Measurements from ENCODE around the gene BCAS3.
"Not testable (repeated sequence)": the region's sequence is repeated elsewhere in the genome, so short reads cannot be mapped to it uniquely, and the experiment has no call there.

Gene BCAS3

GRCh38 chr17:60934723-60935122, 257.1 kb downstream of the BCAS3 start:
- DNase-seq (ENCODE audit: low read depth): no peak

- not testable (repeated sequence) for DNase-seq (ENCODE audit: low read depth)
These were observed 258.3 kb downstream of the BCAS3 start for GRCh38 chr17:60935991-60936390.

- DNase-seq (ENCODE audit: low read depth): no peak
These were observed 261.7 kb downstream of the BCAS3 start for GRCh38 chr17:60939318-60939717.

- DNase-seq (ENCODE audit: low read depth): no peak
These were observed 263.4 kb downstream of the BCAS3 start for GRCh38 chr17:60941028-60941427.

GRCh38 chr17:60941571-60941970, 263.9 kb downstream of the BCAS3 start:
- no peak for DNase-seq (ENCODE audit: low read depth)

GRCh38 chr17:60944751-60945150, 267.1 kb downstream of the BCAS3 start:
- DNase-seq (ENCODE audit: low read depth): no peak

GRCh38 chr17:60947100-60947499, 269.4 kb downstream of the BCAS3 start:
- no peak for DNase-seq (ENCODE audit: low read depth)

- no peak for DNase-seq (ENCODE audit: low read depth)
These were observed 269.9 kb downstream of the BCAS3 start for GRCh38 chr17:60947543-60947942.

GRCh38 chr17:60952747-60953146, 275.1 kb downstream of the BCAS3 start:
- no peak for DNase-seq (ENCODE audit: low read depth)

- DNase-seq (ENCODE audit: low read depth): no peak
These were observed 281.4 kb downstream of the BCAS3 start for GRCh38 chr17:60959011-60959410.

- DNase-seq (ENCODE audit: low read depth): no peak
These were observed 282.0 kb downstream of the BCAS3 start for GRCh38 chr17:60959696-60960095.

GRCh38 chr17:60960398-60961065, 282.9 kb downstream of the BCAS3 start:
- DNase-seq (ENCODE audit: low read depth): no peak

- no peak for DNase-seq (ENCODE audit: low read depth)
These were observed 286.5 kb downstream of the BCAS3 start for GRCh38 chr17:60964160-60964559.

- no peak for DNase-seq (ENCODE audit: low read depth)
These were observed 290.6 kb downstream of the BCAS3 start for GRCh38 chr17:60968266-60968665.

- DNase-seq (ENCODE audit: low read depth): no peak
These were observed 291.9 kb downstream of the BCAS3 start for GRCh38 chr17:60969500-60970037.

GRCh38 chr17:60970741-60971140, 293.1 kb downstream of the BCAS3 start:
- no peak for DNase-seq (ENCODE audit: low read depth)

GRCh38 chr17:60971515-60972369, 294.1 kb downstream of the BCAS3 start:
- DNase-seq (ENCODE audit: low read depth): no peak

- DNase-seq (ENCODE audit: low read depth): not testable (repeated sequence)
These were observed 299.2 kb downstream of the BCAS3 start for GRCh38 chr17:60976861-60977260.

- DNase-seq (ENCODE audit: low read depth): no peak
These were observed 311.7 kb downstream of the BCAS3 start for GRCh38 chr17:60989379-60989778.

GRCh38 chr17:60989846-60990245, 312.2 kb downstream of the BCAS3 start:
- DNase-seq (ENCODE audit: low read depth): no peak

- no peak for DNase-seq (ENCODE audit: low read depth)
These were observed 315.8 kb downstream of the BCAS3 start for GRCh38 chr17:60993497-60993896.

GRCh38 chr17:60995680-60996079, 318.0 kb downstream of the BCAS3 start:
- DNase-seq (ENCODE audit: low read depth): no peak

GRCh38 chr17:61000911-61001310, 323.3 kb downstream of the BCAS3 start:
- no peak for DNase-seq (ENCODE audit: low read depth)

All from activated gamma-delta T cell treated with anti-CD3 and anti-CD28 coated beads, Interleukin-2, amount 50 U/mL, for 16 hours (primary cell).